ENCODE data around the gene SDR39U1.
"Not testable (repeated sequence)": the region's sequence is repeated elsewhere in the genome, so short reads cannot be mapped to it uniquely, and the experiment has no call there.

The SDR39U1 gene

GRCh38 chr14:24458736-24459135 is 16.2 kb upstream of the SDR39U1 start:
- no peak for DNase-seq (ENCODE audit: low read depth in 1 of 2, low spot score in 1 of 2)
- no peaks in the 10 kb centered on the region for H3K27me3 ChIP-seq (ENCODE audit: insufficient read depth, poor library complexity, severe bottlenecking)
- H3K4me3 ChIP-seq (replicated peaks; ENCODE audit: insufficient read depth, low read length), result no peak overlapping the region
- H3K27ac ChIP-seq (replicated peaks), result no peak overlapping the region
- no peak for TF ChIP-seq SPI1 (IDR thresholded peaks at IDR 0.05; ENCODE audit: borderline replicate concordance, low read depth)
- TF ChIP-seq, protein P1, sequence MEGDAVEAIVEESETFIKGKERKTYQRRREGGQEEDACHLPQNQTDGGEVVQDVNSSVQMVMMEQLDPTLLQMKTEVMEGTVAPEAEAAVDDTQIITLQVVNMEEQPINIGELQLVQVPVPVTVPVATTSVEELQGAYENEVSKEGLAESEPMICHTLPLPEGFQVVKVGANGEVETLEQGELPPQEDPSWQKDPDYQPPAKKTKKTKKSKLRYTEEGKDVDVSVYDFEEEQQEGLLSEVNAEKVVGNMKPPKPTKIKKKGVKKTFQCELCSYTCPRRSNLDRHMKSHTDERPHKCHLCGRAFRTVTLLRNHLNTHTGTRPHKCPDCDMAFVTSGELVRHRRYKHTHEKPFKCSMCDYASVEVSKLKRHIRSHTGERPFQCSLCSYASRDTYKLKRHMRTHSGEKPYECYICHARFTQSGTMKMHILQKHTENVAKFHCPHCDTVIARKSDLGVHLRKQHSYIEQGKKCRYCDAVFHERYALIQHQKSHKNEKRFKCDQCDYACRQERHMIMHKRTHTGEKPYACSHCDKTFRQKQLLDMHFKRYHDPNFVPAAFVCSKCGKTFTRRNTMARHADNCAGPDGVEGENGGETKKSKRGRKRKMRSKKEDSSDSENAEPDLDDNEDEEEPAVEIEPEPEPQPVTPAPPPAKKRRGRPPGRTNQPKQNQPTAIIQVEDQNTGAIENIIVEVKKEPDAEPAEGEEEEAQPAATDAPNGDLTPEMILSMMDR (IDR thresholded peaks at IDR 0.05; ENCODE audit: insufficient read depth, low read length), result no peak
- TF ChIP-seq POLR2AphosphoS5 (IDR thresholded peaks at IDR 0.05; ENCODE audit: low read depth), result no peak
- no peak for TF ChIP-seq GABPA (IDR thresholded peaks at IDR 0.05; ENCODE audit: low read depth)
- TF ChIP-seq, protein P2, sequence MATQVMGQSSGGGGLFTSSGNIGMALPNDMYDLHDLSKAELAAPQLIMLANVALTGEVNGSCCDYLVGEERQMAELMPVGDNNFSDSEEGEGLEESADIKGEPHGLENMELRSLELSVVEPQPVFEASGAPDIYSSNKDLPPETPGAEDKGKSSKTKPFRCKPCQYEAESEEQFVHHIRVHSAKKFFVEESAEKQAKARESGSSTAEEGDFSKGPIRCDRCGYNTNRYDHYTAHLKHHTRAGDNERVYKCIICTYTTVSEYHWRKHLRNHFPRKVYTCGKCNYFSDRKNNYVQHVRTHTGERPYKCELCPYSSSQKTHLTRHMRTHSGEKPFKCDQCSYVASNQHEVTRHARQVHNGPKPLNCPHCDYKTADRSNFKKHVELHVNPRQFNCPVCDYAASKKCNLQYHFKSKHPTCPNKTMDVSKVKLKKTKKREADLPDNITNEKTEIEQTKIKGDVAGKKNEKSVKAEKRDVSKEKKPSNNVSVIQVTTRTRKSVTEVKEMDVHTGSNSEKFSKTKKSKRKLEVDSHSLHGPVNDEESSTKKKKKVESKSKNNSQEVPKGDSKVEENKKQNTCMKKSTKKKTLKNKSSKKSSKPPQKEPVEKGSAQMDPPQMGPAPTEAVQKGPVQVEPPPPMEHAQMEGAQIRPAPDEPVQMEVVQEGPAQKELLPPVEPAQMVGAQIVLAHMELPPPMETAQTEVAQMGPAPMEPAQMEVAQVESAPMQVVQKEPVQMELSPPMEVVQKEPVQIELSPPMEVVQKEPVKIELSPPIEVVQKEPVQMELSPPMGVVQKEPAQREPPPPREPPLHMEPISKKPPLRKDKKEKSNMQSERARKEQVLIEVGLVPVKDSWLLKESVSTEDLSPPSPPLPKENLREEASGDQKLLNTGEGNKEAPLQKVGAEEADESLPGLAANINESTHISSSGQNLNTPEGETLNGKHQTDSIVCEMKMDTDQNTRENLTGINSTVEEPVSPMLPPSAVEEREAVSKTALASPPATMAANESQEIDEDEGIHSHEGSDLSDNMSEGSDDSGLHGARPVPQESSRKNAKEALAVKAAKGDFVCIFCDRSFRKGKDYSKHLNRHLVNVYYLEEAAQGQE (IDR thresholded peaks at IDR 0.05; ENCODE audit: insufficient replicate concordance, low read depth), result no peak

DNA sequence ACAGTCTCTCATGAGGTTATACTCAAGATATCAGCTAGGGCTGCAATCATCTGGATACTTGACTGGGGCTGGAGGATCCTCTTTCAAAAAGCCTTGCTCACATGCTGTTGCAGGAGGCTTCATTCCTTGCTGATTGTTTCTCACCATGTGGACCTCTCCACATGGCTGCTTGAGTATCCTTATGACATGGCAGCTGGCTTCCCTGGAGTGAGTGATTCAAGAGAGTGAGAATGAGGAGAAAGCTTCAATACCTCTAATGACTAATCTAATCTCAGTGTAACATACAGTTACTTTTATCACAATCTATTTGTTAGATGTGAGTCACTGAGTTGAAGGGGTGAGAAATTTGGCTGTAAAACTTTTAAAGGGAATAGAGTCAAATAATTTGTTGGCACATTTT is 14.4 kb upstream of the SDR39U1 start:
- TF ChIP-seq POLR2AphosphoS5 (IDR thresholded peaks at IDR 0.05; ENCODE audit: low read depth) (no peak), GABPA (IDR thresholded peaks at IDR 0.05; ENCODE audit: low read depth) (no peak), SPI1 (IDR thresholded peaks at IDR 0.05; ENCODE audit: borderline replicate concordance, low read depth) (no peak)
- TF ChIP-seq, protein P2 (IDR thresholded peaks at IDR 0.05; ENCODE audit: insufficient replicate concordance, low read depth), result no peak
- TF ChIP-seq, protein P1 (IDR thresholded peaks at IDR 0.05; ENCODE audit: insufficient read depth, low read length), result no peak
- no peak overlapping the region for H3K27ac ChIP-seq (replicated peaks)
- no peak overlapping the region for H3K4me3 ChIP-seq (replicated peaks; ENCODE audit: insufficient read depth, low read length)
- no peak for DNase-seq (ENCODE audit: low read depth in 1 of 2, low spot score in 1 of 2)
- no peaks in the 10 kb centered on the region for H3K27me3 ChIP-seq (ENCODE audit: insufficient read depth, poor library complexity, severe bottlenecking)

DNA sequence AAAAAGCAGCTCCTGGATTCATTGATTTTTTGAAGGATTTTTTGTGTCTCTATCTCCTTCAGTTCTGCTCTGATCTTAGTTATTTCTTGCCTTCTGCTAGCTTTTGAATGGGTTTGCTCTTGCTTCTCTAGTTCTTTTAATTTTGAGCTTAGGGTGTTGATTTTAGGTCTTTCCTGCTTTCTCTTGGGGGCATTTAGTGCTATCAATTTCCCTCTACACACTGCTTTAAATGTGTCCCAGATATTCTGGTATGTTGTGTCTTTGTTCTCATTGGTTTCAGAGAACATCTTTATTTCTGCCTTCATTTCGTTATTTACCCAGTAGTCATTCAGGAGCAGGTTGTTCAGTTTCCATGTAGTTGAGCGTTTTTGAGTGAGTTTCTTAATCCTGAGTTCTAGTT is 8.3 kb upstream of the SDR39U1 start:
- not testable (repeated sequence) for H3K27ac ChIP-seq (replicated peaks)

DNA sequence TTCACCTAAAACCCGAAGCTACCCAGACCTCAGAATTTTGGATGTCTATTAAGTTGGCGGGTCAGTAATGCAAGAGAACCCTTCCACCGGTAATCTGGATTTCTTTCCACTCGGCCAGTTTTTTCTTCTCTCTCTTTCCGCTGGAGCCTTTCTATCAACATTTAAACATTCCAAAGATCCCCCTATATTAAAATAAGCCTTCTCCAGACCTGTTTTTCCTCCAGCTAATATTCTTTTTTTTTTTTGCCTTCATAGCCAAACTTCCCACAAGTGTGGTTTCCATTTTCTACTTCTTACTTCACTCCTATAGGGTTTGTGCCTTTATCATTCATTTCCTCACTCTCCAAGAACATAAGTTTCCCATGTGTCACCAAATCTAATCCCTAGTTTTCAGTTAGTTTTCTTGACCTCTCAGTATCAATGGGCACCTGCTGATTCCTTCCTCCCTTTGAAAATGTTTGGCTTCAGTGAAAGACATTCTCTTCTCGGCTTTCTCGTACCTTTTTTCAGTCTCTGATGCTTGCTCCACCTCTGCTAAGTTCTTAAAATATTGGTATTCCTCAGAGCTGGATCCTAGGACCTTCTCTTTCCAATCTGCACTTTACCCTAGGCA is 583 bp upstream of the SDR39U1 start:
- no peak for DNase-seq (ENCODE audit: low read depth in 1 of 2, low spot score in 1 of 2)
- H3K27me3 ChIP-seq (ENCODE audit: insufficient read depth, poor library complexity, severe bottlenecking), result no peaks in the 10 kb centered on the region
- H3K4me3 ChIP-seq (replicated peaks; ENCODE audit: insufficient read depth, low read length), result peak overlapping the region; percentile 72
- H3K27ac ChIP-seq (replicated peaks), result peak overlapping the region; percentile 95
- TF ChIP-seq POLR2AphosphoS5 (IDR thresholded peaks at IDR 0.05; ENCODE audit: low read depth) (no peak), SPI1 (IDR thresholded peaks at IDR 0.05; ENCODE audit: borderline replicate concordance, low read depth) (no peak)

More for the DNA sequence above, 8.3 kb upstream of the SDR39U1 start:
- not testable (repeated sequence) for DNase-seq (ENCODE audit: low read depth in 1 of 2, low spot score in 1 of 2); H3K27me3 ChIP-seq (ENCODE audit: insufficient read depth, poor library complexity, severe bottlenecking); H3K4me3 ChIP-seq (replicated peaks; ENCODE audit: insufficient read depth, low read length)

DNA sequence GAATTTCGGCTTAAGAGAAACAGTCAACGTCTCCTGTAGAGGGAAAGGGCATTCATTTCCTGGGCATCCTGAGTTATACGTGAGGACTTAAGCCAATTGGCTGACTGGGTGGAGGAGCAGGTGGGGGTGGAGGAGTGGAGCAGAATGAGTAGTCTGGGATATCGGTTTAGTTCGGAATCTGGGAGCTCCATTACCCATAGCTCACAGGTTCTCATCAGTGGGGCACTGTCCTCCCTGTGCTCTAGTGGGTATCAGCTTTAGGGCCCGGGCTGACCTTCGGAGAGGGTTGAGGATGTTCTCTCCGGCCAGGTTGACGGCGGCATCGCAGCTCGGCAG is 704 bp downstream of the SDR39U1 start:
- Histone ChIP-seq H3K4me3 (replicated peaks; ENCODE audit: insufficient read depth, low read length) (peak overlapping the region; percentile 80), H3K27ac (replicated peaks) (peak overlapping the region; percentile 95), H3K27me3 (ENCODE audit: insufficient read depth, poor library complexity, severe bottlenecking) (no peaks in the 10 kb centered on the region)
- DNase-seq (ENCODE audit: low read depth in 1 of 2, low spot score in 1 of 2), result no peak
- TF ChIP-seq SPI1 (IDR thresholded peaks at IDR 0.05; ENCODE audit: borderline replicate concordance, low read depth) (no peak), POLR2AphosphoS5 (IDR thresholded peaks at IDR 0.05; ENCODE audit: low read depth) (no peak), GABPA (IDR thresholded peaks at IDR 0.05; ENCODE audit: low read depth) (no peak)
- TF ChIP-seq, protein P2 (IDR thresholded peaks at IDR 0.05; ENCODE audit: insufficient replicate concordance, low read depth), result no peak
- TF ChIP-seq, protein P1 (IDR thresholded peaks at IDR 0.05; ENCODE audit: insufficient read depth, low read length), result no peak

All from HL-60 (cell line).